HG03575 (cell line): Measurements from ENCODE around the gene C15orf39.

Experiments
- ATAC-seq: cut with Tn5 transposase; IDR thresholded peaks from one replicate; pipeline ENCODE4 v1.9.1; 2021; ENCODE audit not compliant: unreplicated experiment, insufficient number of reproducible peaks, low FRiP score; ENCODE audit errors: extremely low read depth

Gene C15orf39

GRCh38 chr15:75193272-75193671 is 8.4 kb upstream of the C15orf39 start:
- no peak for ATAC-seq

- no peak for ATAC-seq
Measured at GRCh38 chr15:75193976-75194375, 7.7 kb upstream of the C15orf39 start.

GRCh38 chr15:75194397-75194796 is 7.3 kb upstream of the C15orf39 start:
- no peak for ATAC-seq

- no peak for ATAC-seq
Measured at GRCh38 chr15:75195122-75195765, 6.4 kb upstream of the C15orf39 start.

- no peak for ATAC-seq
Measured at GRCh38 chr15:75195766-75196241, 5.9 kb upstream of the C15orf39 start.

GRCh38 chr15:75197062-75197630 is 4.5 kb upstream of the C15orf39 start:
- no peak for ATAC-seq

GRCh38 chr15:75198560-75199356 is 2.9 kb upstream of the C15orf39 start:
- ATAC-seq: no peak

- no peak for ATAC-seq
Measured at GRCh38 chr15:75199357-75199940, 2.2 kb upstream of the C15orf39 start.

- ATAC-seq: no peak
Measured at GRCh38 chr15:75200391-75200764, 1.3 kb upstream of the C15orf39 start.

- ATAC-seq: no peak
Measured at GRCh38 chr15:75200765-75201615, 692 bp upstream of the C15orf39 start.

- ATAC-seq: no peak
Measured at GRCh38 chr15:75202251-75203016, 752 bp downstream of the C15orf39 start.

- ATAC-seq: no peak
Measured at GRCh38 chr15:75203017-75203907, 1.6 kb downstream of the C15orf39 start.

- ATAC-seq: no peak
Measured at GRCh38 chr15:75203908-75204263, 2.2 kb downstream of the C15orf39 start.

- ATAC-seq: no peak
Measured at GRCh38 chr15:75204340-75205063, 2.8 kb downstream of the C15orf39 start.

GRCh38 chr15:75205064-75205395 is 3.3 kb downstream of the C15orf39 start:
- ATAC-seq: no peak

- ATAC-seq: no peak
Measured at GRCh38 chr15:75206006-75206405, 4.3 kb downstream of the C15orf39 start.
